Hepatocyte (in vitro differentiated cells): Measurements from ENCODE around the gene NAV1. TPM values are rescaled to one million over a fixed set of nuclear protein-coding genes. Genes with fewer than 3 reads are reported as not detected.
A peak's percentile ranks its signal among the peaks of the same experiment; 100 is the strongest.

ENCODE experiments used
- DNase-seq: peaks from one replicate; pipeline ENCODE4 v3.0.0-alpha.2; 2016; ENCODE audit warnings: low spot score
- H2AFZ ChIP-seq: fragments of 200-600 bp; sonication (generic); 2 replicates; pipeline ENCODE4 v1.6.0; 2016; ENCODE audit warnings: antibody characterized with exemption, mild to moderate bottlenecking
- H3K27ac ChIP-seq: fragments of 200-600 bp; sonication (generic); 2 replicates; pipeline ENCODE4 v1.5.1; 2016; ENCODE audit warnings: mild to moderate bottlenecking
- H3K27me3 ChIP-seq: fragments of 200-600 bp; sonication (generic); 2 replicates; pipeline ENCODE4 v1.6.1; 2016
- H3K36me3 ChIP-seq: fragments of 200-600 bp; sonication (generic); replicated peaks from 2 replicates; pipeline ENCODE4 v1.5.1; 2016; ENCODE audit warnings: low read depth; ENCODE audit not compliant: insufficient read depth
- H3K4me1 ChIP-seq: fragments of 200-600 bp; sonication (generic); 2 replicates; pipeline ENCODE4 v1.5.1; 2016; ENCODE audit warnings: mild to moderate bottlenecking, moderate library complexity; ENCODE audit not compliant: insufficient read depth
- H3K4me2 ChIP-seq: fragments of 200-600 bp; sonication (generic); 2 replicates; pipeline ENCODE4 v1.6.0; 2016
- H3K4me3 ChIP-seq: fragments of 200-600 bp; sonication (generic); 2 replicates; pipeline ENCODE4 v1.5.1; 2016; ENCODE audit warnings: mild to moderate bottlenecking
- H3K79me2 ChIP-seq: fragments of 200-600 bp; sonication (generic); 2 replicates; pipeline ENCODE4 v1.6.0; 2017; ENCODE audit warnings: mild to moderate bottlenecking
- H3K9me2 ChIP-seq: fragments of 200-600 bp; sonication (generic); replicated peaks from 2 replicates; pipeline ENCODE4 v1.6.0; 2017; ENCODE audit warnings: mild to moderate bottlenecking; ENCODE audit not compliant: insufficient read depth
- H3K9me3 ChIP-seq: fragments of 200-600 bp; sonication (generic); 2 replicates; pipeline ENCODE4 v1.5.1; 2016; ENCODE audit warnings: low read depth, mild to moderate bottlenecking
- H4K20me1 ChIP-seq: fragments of 200-600 bp; sonication (generic); 2 replicates; pipeline ENCODE4 v1.6.0; 2016; ENCODE audit warnings: mild to moderate bottlenecking; ENCODE audit not compliant: insufficient read depth, poor library complexity, severe bottlenecking
- CTCF ChIP-seq: fragments of 200-600 bp; sonication (generic); IDR thresholded peaks from 2 replicates; pipeline ENCODE4 v1.5.1; 2016; ENCODE audit warnings: antibody characterized with exemption, mild to moderate bottlenecking; ENCODE audit not compliant: poor library complexity
- EZH2 ChIP-seq: fragments of 200-600 bp; sonication (generic); IDR thresholded peaks from 2 replicates; pipeline ENCODE4 v1.6.1; 2016; ENCODE audit warnings: antibody characterized with exemption, mild to moderate bottlenecking, borderline replicate concordance
- EZH2phosphoT487 ChIP-seq: fragments of 200-600 bp; sonication (generic); IDR thresholded peaks from one replicate; pipeline ENCODE4 v1.6.1; 2018; ENCODE audit warnings: antibody characterized with exemption, mild to moderate bottlenecking, low read depth, moderate library complexity; ENCODE audit not compliant: unreplicated experiment, severe bottlenecking
- WGBS: methylation state at CpG from one replicate; pipeline ENCODE4 v1.1.6; 2016; ENCODE audit warnings: low lambda C conversion rate; ENCODE audit errors: missing lambda C conversion rate; 5-methylcytosine and 5-hydroxymethylcytosine counted together
- polyA plus RNA-seq: library from polyadenylated mRNA; unstranded; fragments of >200 nt; fragmentation: Nextera tagmentation; extraction: Ambion mirVana; gene quantifications from 2 replicates; pipeline ENCODE4 v1.2.1, GENCODE V29; 2016
- total RNA-seq: library from RNA; depleted of rRNA; stranded (reverse); fragments of >200 nt; gene quantifications from 2 replicates; pipeline ENCODE4 v1.2.3, GENCODE V29; 2014

NAV1 gene
- total and polyA plus RNA-seq, 2 experiments from 2014 or later: 15.2 to 18.3 TPM

- no peaks in the 10 kb centered on the region for H3K79me2 ChIP-seq
These were observed 31.6 kb upstream of the NAV1 start for GRCh38 chr1:201507360-201507675.

GRCh38 chr1:201508809-201509208 lies 30.1 kb upstream of the NAV1 start:
- TF ChIP-seq EZH2: no peak
- no peak for TF ChIP-seq CTCF
- no peak for TF ChIP-seq EZH2phosphoT487
- 82% methylated on average over 2 of the region's 2 CpGs for WGBS
- Histone ChIP-seq H2AFZ (no peak overlapping the region), H3K36me3 (no peaks in the 10 kb centered on the region), H3K27me3 (no peaks in the 10 kb centered on the region), H3K4me3 (no peak overlapping the region), H3K9me2 (no peaks in the 10 kb centered on the region), H3K27ac (no peak overlapping the region), H3K9me3 (no peaks in the 10 kb centered on the region), H3K4me1 (peaks cover 17% of the 10 kb centered on the region), H3K4me2 (no peak overlapping the region), H3K79me2 (no peaks in the 10 kb centered on the region), H4K20me1 (no peaks in the 10 kb centered on the region)
- no peak for DNase-seq

More at GRCh38 chr1:201507360-201507675, 31.6 kb upstream of the NAV1 start:
- WGBS: 56% methylated on average over 11 of the region's 11 CpGs
- Histone ChIP-seq H3K36me3 (no peaks in the 10 kb centered on the region), H4K20me1 (no peaks in the 10 kb centered on the region), H2AFZ (no peak overlapping the region), H3K27ac (peak overlapping the region; percentile 46), H3K4me1 (peaks cover 30% of the 10 kb centered on the region), H3K9me2 (no peaks in the 10 kb centered on the region), H3K9me3 (no peaks in the 10 kb centered on the region), H3K27me3 (no peaks in the 10 kb centered on the region), H3K4me3 (no peak overlapping the region), H3K4me2 (peak overlapping the region; percentile 78)
- DNase-seq: no peak
- no peak for TF ChIP-seq EZH2
- no peak for TF ChIP-seq EZH2phosphoT487
- no peak for TF ChIP-seq CTCF

- Histone ChIP-seq H3K4me1 (peaks cover 10% of the 10 kb centered on the region), H3K79me2 (no peaks in the 10 kb centered on the region), H3K9me2 (no peaks in the 10 kb centered on the region), H3K4me2 (no peak overlapping the region), H3K4me3 (no peak overlapping the region), H2AFZ (no peak overlapping the region), H3K36me3 (no peaks in the 10 kb centered on the region), H3K27me3 (no peaks in the 10 kb centered on the region), H3K9me3 (no peaks in the 10 kb centered on the region), H4K20me1 (no peaks in the 10 kb centered on the region), H3K27ac (no peak overlapping the region)
- TF ChIP-seq EZH2phosphoT487: no peak
- no peak for TF ChIP-seq CTCF
- no peak for TF ChIP-seq EZH2
- WGBS: 98% methylated on average over 2 of the region's 2 CpGs
- no peak for DNase-seq
These were observed 29.1 kb upstream of the NAV1 start for GRCh38 chr1:201509601-201510374.
